ENCODE data around the gene INO80D. TPM values are rescaled to one million over a fixed set of nuclear protein-coding genes. Genes with fewer than 3 reads are reported as not detected.

INO80D gene
- total and polyA plus RNA-seq, 2 of the 13 experiments (the other 11 are each of a cell fraction or from before 2014, with no cell fraction given), result 7.6 to 7.9 TPM

DNA sequence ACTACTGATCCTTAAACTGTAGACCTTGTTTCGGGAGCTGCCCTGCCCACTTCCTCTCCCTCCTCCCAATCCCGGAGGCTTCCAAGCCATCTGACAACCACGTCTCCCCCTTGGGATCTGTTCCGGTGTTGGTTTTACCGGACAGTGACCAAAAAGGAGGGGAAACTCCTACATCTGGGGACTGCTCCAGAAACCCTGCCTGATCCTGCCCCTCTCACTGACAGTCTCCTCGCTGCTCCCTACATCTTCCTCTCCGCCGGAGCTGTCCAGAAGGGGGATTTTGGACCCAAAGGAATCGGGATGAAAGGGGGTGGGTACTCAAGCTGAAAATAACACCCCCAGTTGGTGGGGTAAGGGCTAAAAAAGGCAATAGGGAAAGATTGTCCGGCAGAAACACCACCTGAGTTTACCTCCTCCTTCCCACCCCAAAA lies 1.5 kb downstream of the INO80D start (continued):
- TF ChIP-seq, protein P1, sequence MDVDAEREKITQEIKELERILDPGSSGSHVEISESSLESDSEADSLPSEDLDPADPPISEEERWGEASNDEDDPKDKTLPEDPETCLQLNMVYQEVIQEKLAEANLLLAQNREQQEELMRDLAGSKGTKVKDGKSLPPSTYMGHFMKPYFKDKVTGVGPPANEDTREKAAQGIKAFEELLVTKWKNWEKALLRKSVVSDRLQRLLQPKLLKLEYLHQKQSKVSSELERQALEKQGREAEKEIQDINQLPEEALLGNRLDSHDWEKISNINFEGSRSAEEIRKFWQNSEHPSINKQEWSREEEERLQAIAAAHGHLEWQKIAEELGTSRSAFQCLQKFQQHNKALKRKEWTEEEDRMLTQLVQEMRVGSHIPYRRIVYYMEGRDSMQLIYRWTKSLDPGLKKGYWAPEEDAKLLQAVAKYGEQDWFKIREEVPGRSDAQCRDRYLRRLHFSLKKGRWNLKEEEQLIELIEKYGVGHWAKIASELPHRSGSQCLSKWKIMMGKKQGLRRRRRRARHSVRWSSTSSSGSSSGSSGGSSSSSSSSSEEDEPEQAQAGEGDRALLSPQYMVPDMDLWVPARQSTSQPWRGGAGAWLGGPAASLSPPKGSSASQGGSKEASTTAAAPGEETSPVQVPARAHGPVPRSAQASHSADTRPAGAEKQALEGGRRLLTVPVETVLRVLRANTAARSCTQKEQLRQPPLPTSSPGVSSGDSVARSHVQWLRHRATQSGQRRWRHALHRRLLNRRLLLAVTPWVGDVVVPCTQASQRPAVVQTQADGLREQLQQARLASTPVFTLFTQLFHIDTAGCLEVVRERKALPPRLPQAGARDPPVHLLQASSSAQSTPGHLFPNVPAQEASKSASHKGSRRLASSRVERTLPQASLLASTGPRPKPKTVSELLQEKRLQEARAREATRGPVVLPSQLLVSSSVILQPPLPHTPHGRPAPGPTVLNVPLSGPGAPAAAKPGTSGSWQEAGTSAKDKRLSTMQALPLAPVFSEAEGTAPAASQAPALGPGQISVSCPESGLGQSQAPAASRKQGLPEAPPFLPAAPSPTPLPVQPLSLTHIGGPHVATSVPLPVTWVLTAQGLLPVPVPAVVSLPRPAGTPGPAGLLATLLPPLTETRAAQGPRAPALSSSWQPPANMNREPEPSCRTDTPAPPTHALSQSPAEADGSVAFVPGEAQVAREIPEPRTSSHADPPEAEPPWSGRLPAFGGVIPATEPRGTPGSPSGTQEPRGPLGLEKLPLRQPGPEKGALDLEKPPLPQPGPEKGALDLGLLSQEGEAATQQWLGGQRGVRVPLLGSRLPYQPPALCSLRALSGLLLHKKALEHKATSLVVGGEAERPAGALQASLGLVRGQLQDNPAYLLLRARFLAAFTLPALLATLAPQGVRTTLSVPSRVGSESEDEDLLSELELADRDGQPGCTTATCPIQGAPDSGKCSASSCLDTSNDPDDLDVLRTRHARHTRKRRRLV (CRISPR knock-in tag; IDR thresholded peaks at IDR 0.05), result no peak
- TF ChIP-seq ZBTB3 (CRISPR knock-in tag; IDR thresholded peaks at IDR 0.05; ENCODE audit: borderline replicate concordance, low read depth) (no peak), ZSCAN29 (CRISPR knock-in tag; conservative IDR thresholded peaks at IDR 0.05) (no peak), ZNF530 (CRISPR knock-in tag; IDR thresholded peaks at IDR 0.05; ENCODE audit: low read depth) (no peak), POLR2G (IDR thresholded peaks at IDR 0.05; ENCODE audit: low read depth, low read length) (peak; percentile 93), KMT2B (CRISPR knock-in tag; IDR thresholded peaks at IDR 0.05) (peak; percentile 71), STAT5B (CRISPR knock-in tag; IDR thresholded peaks at IDR 0.05) (no peak), HIVEP1 (CRISPR knock-in tag; IDR thresholded peaks at IDR 0.05) (0 out of 2 replicates have a peak, but pooled peaks have one; percentile 9), MZF1 (CRISPR knock-in tag; IDR thresholded peaks at IDR 0.05; ENCODE audit: borderline replicate concordance) (no peak; the same call in 1 of the 2 replicates), ISL2 (CRISPR knock-in tag; IDR thresholded peaks at IDR 0.05) (0 out of 2 replicates have a peak, but pooled peaks have one; percentile 31), KAT7 (CRISPR knock-in tag; IDR thresholded peaks at IDR 0.05; ENCODE audit: borderline replicate concordance) (no peak), BRCA1 (CRISPR knock-in tag; IDR thresholded peaks at IDR 0.05) (0 out of 2 replicates have a peak, but pooled peaks have one; percentile 33), ZNF282 (IDR thresholded peaks at IDR 0.05; ENCODE audit: partially characterized antibody) (no peak), ELF3 (CRISPR knock-in tag; IDR thresholded peaks at IDR 0.05) (peak; percentile 80; the same call in 1 of the 2 replicates), KLF11 (CRISPR knock-in tag; IDR thresholded peaks at IDR 0.05) (no peak), ZNF83 (CRISPR knock-in tag; IDR thresholded peaks at IDR 0.05; ENCODE audit: borderline replicate concordance) (no peak), ZNF562 (CRISPR knock-in tag; IDR thresholded peaks at IDR 0.05; ENCODE audit: borderline replicate concordance) (no peak), RBFOX2 (IDR thresholded peaks at IDR 0.05; ENCODE audit: low read depth, low read length) (no peak), ZBTB38 (CRISPR knock-in tag; IDR thresholded peaks at IDR 0.05) (no peak; the same call in 1 of the 2 replicates), ZMYM3 (CRISPR knock-in tag; IDR thresholded peaks at IDR 0.05) (peak; percentile 30; the same call in 1 of the 2 replicates), JDP2 (CRISPR knock-in tag; IDR thresholded peaks at IDR 0.05; ENCODE audit: borderline replicate concordance) (no peak), TCF7 (IDR thresholded peaks at IDR 0.05; ENCODE audit: low read depth) (no peak), GPN1 (CRISPR knock-in tag; IDR thresholded peaks at IDR 0.05; ENCODE audit: borderline replicate concordance) (no peak), HDAC1 (CRISPR knock-in tag; IDR thresholded peaks at IDR 0.05) (peak; percentile 68), ARID2 (CRISPR knock-in tag; IDR thresholded peaks at IDR 0.05; ENCODE audit: borderline replicate concordance) (no peak), FOXM1 (CRISPR knock-in tag; IDR thresholded peaks at IDR 0.05) (no peak)
- TF ChIP-seq, protein P2, sequence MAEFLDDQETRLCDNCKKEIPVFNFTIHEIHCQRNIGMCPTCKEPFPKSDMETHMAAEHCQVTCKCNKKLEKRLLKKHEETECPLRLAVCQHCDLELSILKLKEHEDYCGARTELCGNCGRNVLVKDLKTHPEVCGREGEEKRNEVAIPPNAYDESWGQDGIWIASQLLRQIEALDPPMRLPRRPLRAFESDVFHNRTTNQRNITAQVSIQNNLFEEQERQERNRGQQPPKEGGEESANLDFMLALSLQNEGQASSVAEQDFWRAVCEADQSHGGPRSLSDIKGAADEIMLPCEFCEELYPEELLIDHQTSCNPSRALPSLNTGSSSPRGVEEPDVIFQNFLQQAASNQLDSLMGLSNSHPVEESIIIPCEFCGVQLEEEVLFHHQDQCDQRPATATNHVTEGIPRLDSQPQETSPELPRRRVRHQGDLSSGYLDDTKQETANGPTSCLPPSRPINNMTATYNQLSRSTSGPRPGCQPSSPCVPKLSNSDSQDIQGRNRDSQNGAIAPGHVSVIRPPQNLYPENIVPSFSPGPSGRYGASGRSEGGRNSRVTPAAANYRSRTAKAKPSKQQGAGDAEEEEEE (CRISPR knock-in tag; IDR thresholded peaks at IDR 0.05; ENCODE audit: borderline replicate concordance), result no peak

All from HepG2 (cell line).